Motor neuron (in vitro differentiated cells): ENCODE data around the gene AGAP1. TPM values are rescaled to one million over a fixed set of nuclear protein-coding genes. Genes with fewer than 3 reads are reported as not detected.
"Not testable (repeated sequence)": the region's sequence is repeated elsewhere in the genome, so short reads cannot be mapped to it uniquely, and the experiment has no call there.

ENCODE experiments used
- ATAC-seq, 8 experiments: fragments of 200-7000 bp; cut with Tn5 transposase; replicated peaks in 6 of 8; 2 replicates each; pipeline ENCODE4 v1.8.0; 2021; ENCODE audit warnings: mild to moderate bottlenecking in 8 of 8, moderate library complexity in 8 of 8
- H3K27ac ChIP-seq, 2 donors: fragments of 250-450 bp; sonication (Bioruptor Pico); 2 replicates each; pipeline ENCODE4 v1.9.0; 2021; ENCODE audit warnings: antibody characterized with exemption in 2 of 2, mild to moderate bottlenecking in 2 of 2, moderate library complexity in 1 of 2
- H3K4me1 ChIP-seq, 2 donors: fragments of 250-450 bp; sonication (Bioruptor Pico); replicated peaks in 1 of 2; 2 replicates each; pipeline ENCODE4 v1.6.1; 2021; ENCODE audit warnings: antibody characterized with exemption in 2 of 2, mild to moderate bottlenecking in 2 of 2, moderate library complexity in 1 of 2
- H3K4me3 ChIP-seq, 5 donors: fragments of 250-450 bp; sonication (Bioruptor Pico); 2 replicates each; pipeline ENCODE4 v1.9.0; 2021; ENCODE audit warnings: antibody characterized with exemption in 5 of 5, mild to moderate bottlenecking in 5 of 5, moderate library complexity in 4 of 5
- WGBS, 10 experiments: fragments of 450-650 bp; shearing (Covaris generic); methylation state at CpG; one replicate each; pipeline ENCODE4 v1.0.0; 2022; 5-methylcytosine and 5-hydroxymethylcytosine counted together
- in situ Hi-C, 9 experiments: fragments of 400-800 bp; cut with MboI; loops; one replicate each; pipeline ENCODE4 v1.15.0; 2021; ENCODE audit warnings: low sequenced_read_pairs in 9 of 9, low pct_unique_long_range_greater_than_20kb in 2 of 9; ENCODE audit not compliant: unreplicated experiment in 9 of 9
- total RNA-seq, 8 experiments: library from RNA; unstranded; fragments of 300-600 nt; gene quantifications; 2 replicates each; pipeline versions ENCODE4 v1.2.3 to v1.2.4, GENCODE V29; 2022

AGAP1 gene
- total RNA-seq, 8 experiments from 2014 or later = 5.9 to 51.1 (median 34.3) TPM

- no peak for ATAC-seq
- Histone ChIP-seq H3K4me3 (no peak overlapping the region), H3K27ac (no peak overlapping the region), H3K4me1 (peaks cover 22 to 34% of the 10 kb centered on the region in 2 donors)
- in situ Hi-C loops = no loop called here
- WGBS, 10 experiments = 56 to 86% (median 81%) methylated on average over 3 to 9 of the region's 17 CpGs; no CpG with 5 or more reads in 6 of the 10 experiments
Observed at GRCh38 chr2:236128321-236128720, 634.5 kb downstream of the AGAP1 start.

- in situ Hi-C loops = no loop called here
- Histone ChIP-seq H3K27ac (no peak overlapping the region), H3K4me3 (no peak overlapping the region), H3K4me1 (peaks cover 22 to 23% of the 10 kb centered on the region in 2 donors)
- ATAC-seq = no peak
- WGBS, 10 experiments = 80 to 100% (median 100%) methylated on average over 1 to 2 of the region's 4 CpGs; no CpG with 5 or more reads in 7 of the 10 experiments
Observed at GRCh38 chr2:236129935-236130334, 636.1 kb downstream of the AGAP1 start.

DNA sequence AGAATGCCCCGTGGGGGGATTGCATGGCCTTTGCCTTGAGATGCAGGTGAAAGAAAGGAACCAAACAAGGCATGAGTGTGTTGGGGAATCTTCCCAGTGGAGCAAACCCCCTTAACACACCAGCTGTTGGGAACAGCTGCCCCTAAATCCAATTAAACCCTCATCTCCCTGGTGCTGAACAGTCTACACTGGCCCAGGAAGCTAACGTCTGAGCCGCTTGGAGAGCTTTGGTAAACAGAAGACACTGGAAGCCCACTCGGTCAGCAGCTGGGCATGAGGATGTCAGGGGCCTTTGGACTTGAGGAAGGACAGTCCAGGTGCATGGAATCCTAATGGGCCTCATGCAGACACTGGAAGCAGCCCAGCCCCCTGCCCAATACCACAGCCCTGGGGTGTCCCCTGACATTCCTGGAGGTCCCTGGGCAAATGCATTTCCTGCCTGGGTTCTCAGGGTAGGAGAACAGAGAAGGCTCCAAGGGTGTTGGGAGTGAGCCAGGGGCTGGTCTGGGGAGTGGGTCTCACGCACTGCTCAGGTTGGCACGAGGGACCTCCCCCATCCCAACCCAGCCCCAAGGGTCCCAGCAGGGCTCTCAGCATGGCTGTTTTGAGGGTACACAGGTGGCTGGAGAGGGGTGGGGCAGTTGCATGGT, 636.6 kb downstream of the AGAP1 start:
- WGBS, 10 experiments = 74 to 100% (median 85%) methylated on average over 1 to 4 of the region's 6 CpGs; no CpG with 5 or more reads in 4 of the 10 experiments
- Histone ChIP-seq H3K27ac (no peak overlapping the region), H3K4me3 (no peak overlapping the region), H3K4me1 (peaks cover 18 to 22% of the 10 kb centered on the region in 2 donors)
- in situ Hi-C loops = no loop called here
- no peak for ATAC-seq

GRCh38 chr2:236131073-236131692, 637.3 kb downstream of the AGAP1 start:
- no peak overlapping the region for H3K4me3 ChIP-seq
- H3K4me1 ChIP-seq = peaks cover 18 to 22% of the 10 kb centered on the region in 2 donors
- WGBS, 10 experiments = 60 to 100% (median 93%) methylated on average over 2 to 5 of the region's 10 CpGs; no CpG with 5 or more reads in 2 of the 10 experiments
- in situ Hi-C loops = no loop called here
- no peak overlapping the region for H3K27ac ChIP-seq
- no peak for ATAC-seq

- Histone ChIP-seq H3K27ac (no peak overlapping the region), H3K4me3 (no peak overlapping the region), H3K4me1 (peaks cover 3 to 10% of the 10 kb centered on the region in 2 donors)
- in situ Hi-C loops = no loop called here
- ATAC-seq = no peak
- WGBS, 10 experiments = 78 to 100% methylated on average over 1 to 4 of the region's 12 CpGs; no CpG with 5 or more reads in 8 of the 10 experiments
Observed at GRCh38 chr2:236133410-236134012, 639.7 kb downstream of the AGAP1 start.

- no peak overlapping the region for H3K4me3 ChIP-seq
- 63 to 90% (median 73%) methylated on average over 2 to 17 of the region's 19 CpGs; no CpG with 5 or more reads in 3 of the 10 experiments for WGBS, 10 experiments
- in situ Hi-C loops = no loop called here
- no peak overlapping the region for H3K27ac ChIP-seq
- ATAC-seq = peak in 5 of 8 experiments; percentile 65 to 92 (median 76)
- H3K4me1 ChIP-seq = peaks cover 0 to 10% of the 10 kb centered on the region in 2 donors
Observed at GRCh38 chr2:236136538-236136937, 642.7 kb downstream of the AGAP1 start.

DNA sequence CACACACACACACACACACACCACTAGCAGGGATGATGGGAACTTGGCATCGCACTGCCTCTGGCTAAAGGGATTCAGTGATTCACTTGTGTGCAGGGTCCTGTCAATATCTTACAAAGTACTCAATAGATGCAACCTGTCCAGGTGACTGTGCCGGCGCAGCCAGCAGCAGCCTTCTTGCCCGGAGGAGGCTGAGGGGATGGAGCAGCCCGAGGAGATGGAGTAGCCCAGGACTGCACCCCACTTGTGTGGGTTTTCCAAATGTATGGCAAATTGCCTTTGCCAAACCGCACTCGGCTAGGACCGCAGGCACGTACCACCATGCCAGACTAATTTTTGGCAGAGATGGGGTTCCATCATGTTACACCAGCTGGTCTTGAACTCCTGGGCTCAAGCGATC, 643.2 kb downstream of the AGAP1 start:
- ATAC-seq = peak in 2 of 8 experiments; percentile 25 to 56
- no peak overlapping the region for H3K4me3 ChIP-seq
- H3K27ac ChIP-seq = no peak overlapping the region
- in situ Hi-C loops = no loop called here
- 90 to 100% (median 100%) methylated on average over 1 to 7 of the region's 10 CpGs; no CpG with 5 or more reads in 5 of the 10 experiments for WGBS, 10 experiments
- H3K4me1 ChIP-seq = peaks cover 0 to 10% of the 10 kb centered on the region in 2 donors

DNA sequence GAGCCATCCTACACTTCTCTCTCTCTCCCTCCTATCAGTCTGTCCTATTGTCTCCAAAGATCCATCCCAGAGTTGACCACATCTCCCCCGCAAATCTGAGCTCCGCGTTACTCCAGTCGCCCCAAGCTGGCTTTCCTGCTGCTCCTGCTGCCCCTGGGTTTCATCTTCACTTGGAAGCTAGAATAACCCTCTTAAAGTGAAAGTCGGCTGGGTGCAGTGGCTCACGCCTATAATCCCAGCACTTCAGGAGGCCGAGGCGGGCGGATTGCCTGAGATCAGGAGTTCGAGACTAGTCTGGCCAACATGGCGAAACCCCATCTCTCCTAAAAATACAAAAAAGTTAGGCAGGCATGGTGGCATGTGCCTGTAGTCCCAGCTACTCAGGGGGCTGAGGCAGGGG, 647.8 kb downstream of the AGAP1 start:
- 73 to 100% (median 97%) methylated on average over 1 to 5 of the region's 11 CpGs; no CpG with 5 or more reads in 6 of the 10 experiments for WGBS, 10 experiments
- H3K4me1 ChIP-seq = peaks cover 3 to 12% of the 10 kb centered on the region in 2 donors
- in situ Hi-C loops, ATAC-seq, H3K27ac ChIP-seq, H3K4me3 ChIP-seq: not testable (repeated sequence)

DNA sequence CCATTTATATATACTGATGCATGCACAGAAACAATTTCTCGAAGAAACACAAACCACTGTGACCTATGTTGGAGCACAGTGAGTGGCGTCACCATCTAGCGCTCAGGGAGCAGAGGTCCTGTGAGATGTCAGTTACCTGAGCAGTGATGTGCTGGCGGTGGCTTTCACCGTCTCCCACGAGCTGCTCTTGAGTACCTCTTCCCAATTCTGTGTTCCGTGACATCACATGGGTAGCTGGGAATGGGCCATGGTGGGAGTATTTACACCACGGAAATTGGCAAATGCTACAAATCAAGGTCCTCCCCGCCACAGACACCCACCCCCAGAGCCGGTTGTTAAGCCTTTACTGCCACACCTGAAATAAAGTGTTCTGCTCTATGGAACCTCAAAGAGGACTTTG, 650.0 kb downstream of the AGAP1 start:
- WGBS, 10 experiments = 73 to 100% (median 91%) methylated on average over 3 to 6 of the region's 10 CpGs; no CpG with 5 or more reads in 4 of the 10 experiments
- peaks cover 3 to 8% of the 10 kb centered on the region in 2 donors for H3K4me1 ChIP-seq
- no peak overlapping the region for H3K4me3 ChIP-seq
- in situ Hi-C loops = no loop called here
- H3K27ac ChIP-seq = no peak overlapping the region
- no peak for ATAC-seq

DNA sequence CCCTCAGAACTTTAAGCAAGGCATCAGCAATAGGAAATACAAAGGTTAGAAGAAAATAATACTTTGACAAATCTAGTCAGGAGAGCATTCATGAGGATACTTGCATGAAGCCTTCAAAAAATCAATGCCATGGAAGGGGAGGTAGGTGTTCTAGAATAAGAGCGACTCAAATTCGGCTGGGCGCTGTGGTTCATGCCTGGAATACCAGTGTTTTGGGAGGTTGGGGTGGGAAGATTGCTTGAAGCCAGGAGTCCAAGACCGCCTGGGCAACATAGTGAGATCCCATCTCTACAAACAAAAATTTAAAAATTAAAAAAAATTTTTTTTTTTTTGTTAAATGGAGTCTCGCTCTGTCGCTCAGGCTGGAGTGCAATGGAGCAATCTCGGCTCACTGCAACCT, 652.6 kb downstream of the AGAP1 start:
- in situ Hi-C loops = no loop called here
- Histone ChIP-seq H3K27ac (no peak overlapping the region), H3K4me1 (peaks cover 3 to 8% of the 10 kb centered on the region in 2 donors), H3K4me3 (no peak overlapping the region)
- no peak for ATAC-seq
- WGBS, 10 experiments = 0 to 100% (median 92%) methylated on average over 1 to 7 of the region's 7 CpGs; no CpG with 5 or more reads in 2 of the 10 experiments

- in situ Hi-C loops = no loop called here
- Histone ChIP-seq H3K27ac (no peak overlapping the region), H3K4me1 (peaks cover 17 to 20% of the 10 kb centered on the region in 2 donors), H3K4me3 (no peak overlapping the region)
- WGBS, 10 experiments = 92 to 100% (median 94%) methylated on average over 1 to 3 of the region's 3 CpGs; no CpG with 5 or more reads in 5 of the 10 experiments
- ATAC-seq = no peak
Observed at GRCh38 chr2:236155406-236155805, 661.6 kb downstream of the AGAP1 start.

DNA sequence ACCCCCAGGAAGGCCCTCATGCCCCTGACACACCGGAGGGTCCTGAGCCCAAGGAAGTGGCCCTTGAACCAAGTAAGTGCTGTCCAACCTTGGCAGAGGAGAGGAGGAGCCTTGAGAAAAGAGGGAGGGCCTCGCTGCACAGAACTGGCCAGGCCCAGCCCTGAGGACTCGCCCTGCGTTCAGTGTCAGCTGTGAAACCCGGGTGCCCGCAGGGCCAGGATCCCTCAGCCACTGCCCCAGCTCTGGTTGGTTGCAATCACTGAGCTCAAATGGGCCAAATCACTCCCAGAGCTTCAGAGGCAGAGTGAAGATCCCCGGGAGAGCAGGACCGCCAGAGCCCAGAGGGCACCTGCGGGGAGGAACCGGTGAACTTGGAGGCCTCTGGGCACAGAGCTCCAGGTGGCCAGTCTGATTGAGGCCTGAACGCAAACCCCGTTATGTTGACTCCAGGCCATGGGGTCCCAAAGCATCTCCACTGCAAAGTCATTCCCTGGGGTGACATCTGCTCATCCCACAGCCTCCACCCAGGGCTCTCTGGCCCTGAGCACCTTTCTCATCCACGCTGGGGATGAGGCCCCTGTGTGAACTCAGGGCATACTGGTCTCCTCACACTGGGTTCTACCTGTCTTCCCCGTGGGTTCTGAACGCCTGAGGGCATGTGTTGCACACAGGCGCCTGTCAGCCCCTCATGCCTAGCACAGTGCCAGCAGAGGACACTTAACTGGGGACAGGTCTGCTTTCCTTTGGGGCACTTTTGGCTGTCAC, 662.4 kb downstream of the AGAP1 start:
- Histone ChIP-seq H3K4me1 (peaks cover 25 to 28% of the 10 kb centered on the region in 2 donors), H3K27ac (no peak overlapping the region), H3K4me3 (no peak overlapping the region)
- WGBS, 10 experiments = 80 to 100% (median 97%) methylated on average over 1 to 13 of the region's 16 CpGs; no CpG with 5 or more reads in 5 of the 10 experiments
- in situ Hi-C loops = no loop called here
- no peak for ATAC-seq

DNA sequence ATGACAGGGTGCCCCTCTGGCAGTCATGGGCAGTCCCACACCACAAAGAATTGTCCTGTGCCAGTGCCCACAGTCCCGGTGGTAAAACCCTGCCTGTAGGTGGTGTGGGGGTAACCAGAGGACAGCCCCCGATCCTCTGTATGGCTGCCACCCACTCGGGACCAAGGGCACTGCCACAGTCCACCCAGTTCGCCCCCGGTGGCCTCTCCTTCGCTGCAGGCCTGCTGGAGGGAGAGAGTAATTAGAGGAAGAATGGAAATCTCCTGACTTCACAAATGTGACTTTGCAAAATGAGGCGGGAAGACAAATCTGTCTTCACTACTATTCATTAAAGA, 663.0 kb downstream of the AGAP1 start:
- no peak overlapping the region for H3K27ac ChIP-seq
- H3K4me1 ChIP-seq = peaks cover 31 to 34% of the 10 kb centered on the region in 2 donors
- no peak for ATAC-seq
- H3K4me3 ChIP-seq = no peak overlapping the region
- 54 to 100% (median 71%) methylated on average over 1 to 5 of the region's 7 CpGs; no CpG with 5 or more reads in 4 of the 10 experiments for WGBS, 10 experiments
- in situ Hi-C loops = no loop called here
